Hepatocyte (in vitro differentiated cells): Measurements from ENCODE around the gene BMAL2.

Source experiments
- CTCF ChIP-seq: fragments of 200-600 bp; sonication (generic); IDR thresholded peaks from 2 replicates; pipeline ENCODE4 v1.5.1; 2016; ENCODE audit warnings: antibody characterized with exemption, mild to moderate bottlenecking; ENCODE audit not compliant: poor library complexity
- EZH2 ChIP-seq: fragments of 200-600 bp; sonication (generic); IDR thresholded peaks from 2 replicates; pipeline ENCODE4 v1.6.1; 2016; ENCODE audit warnings: antibody characterized with exemption, mild to moderate bottlenecking, borderline replicate concordance

GRCh38 chr12:27309995-27310315 is 22.7 kb upstream of the BMAL2 start:
- no peak for TF ChIP-seq CTCF
- TF ChIP-seq EZH2, result no peak
